OCI-LY3 (cell line): ENCODE results near the gene GON4L.

ENCODE experiments used
- H2AFZ ChIP-seq: fragments of 200-600, 300-600 bp; shearing (Covaris generic); 2 replicates; pipeline ENCODE4 v1.6.0; 2014; ENCODE audit warnings: antibody characterized with exemption, low read depth, low read length
- H3K27ac ChIP-seq: fragments of 200-600, 300-600 bp; sonication (generic); 2 replicates; pipeline ENCODE4 v1.5.1; 2014; ENCODE audit warnings: mild to moderate bottlenecking, low read length, moderate library complexity, mixed read lengths
- H3K27me3 ChIP-seq: fragments of 200-600, 300-600 bp; sonication (generic); 2 replicates; pipeline ENCODE4 v1.6.1; 2014; ENCODE audit warnings: low read depth, low read length, mixed read lengths
- H3K36me3 ChIP-seq: fragments of 200-600, 300-600 bp; sonication (generic); replicated peaks from 2 replicates; pipeline ENCODE3; 2014; ENCODE audit warnings: low read depth, low read length, mixed read lengths
- H3K4me1 ChIP-seq: fragments of 300-600, 200-600 bp; sonication (generic); 2 replicates; pipeline ENCODE4 v1.6.1; 2014; ENCODE audit warnings: low read length, mixed read lengths
- H3K4me2 ChIP-seq: fragments of 200-600, 300-600 bp; sonication (generic); 2 replicates; pipeline ENCODE4 v1.6.1; 2014; ENCODE audit warnings: low read length, mixed read lengths
- H3K4me3 ChIP-seq: fragments of 300-600, 200-600 bp; sonication (generic); 2 replicates; pipeline ENCODE4 v1.5.1; 2014; ENCODE audit warnings: antibody characterized with exemption, mild to moderate bottlenecking, low read length, moderate library complexity
- H3K79me2 ChIP-seq: fragments of 300-600, 200-600 bp; shearing (Covaris generic); 2 replicates; pipeline ENCODE4 v1.6.1; 2014; ENCODE audit warnings: mild to moderate bottlenecking, low read length, mixed read lengths
- H3K9ac ChIP-seq: fragments of 300-600, 200-600 bp; shearing (Covaris generic); 2 replicates; pipeline ENCODE4 v1.6.0; 2014; ENCODE audit warnings: mild to moderate bottlenecking, low read length, moderate library complexity
- H3K9me3 ChIP-seq: fragments of 200-600, 300-600 bp; shearing (Covaris generic); 2 replicates; pipeline ENCODE4 v1.6.1; 2014; ENCODE audit warnings: low read length, mixed read lengths; ENCODE audit not compliant: insufficient read depth
- H4K20me1 ChIP-seq: fragments of 200-600, 300-600 bp; sonication (generic); 2 replicates; pipeline ENCODE4 v1.6.1; 2016; ENCODE audit warnings: low read length, mixed read lengths; ENCODE audit not compliant: insufficient read depth
- CTCF ChIP-seq: fragments of 200-600, 300-600 bp; sonication (generic); IDR thresholded peaks from 2 replicates; pipeline ENCODE4 v1.5.1; 2014; ENCODE audit warnings: antibody characterized with exemption, low read length, low read depth
- EZH2phosphoT487 ChIP-seq: fragments of 200-600 bp; shearing (Covaris generic); IDR thresholded peaks from 2 replicates; pipeline ENCODE4 v1.6.1; 2018; ENCODE audit warnings: antibody characterized with exemption, mixed run types, low read depth

Gene GON4L

GRCh38 chr1:155884982-155885381 is 28.0 kb upstream of the GON4L start:
- no peaks in the 10 kb centered on the region for H3K27me3 ChIP-seq
- H3K79me2 ChIP-seq: no peaks in the 10 kb centered on the region
- TF ChIP-seq EZH2phosphoT487 (no peak), CTCF (no peak)
- H3K4me3 ChIP-seq: no peak overlapping the region
- no peak overlapping the region for H3K9ac ChIP-seq
- H2AFZ ChIP-seq: no peak overlapping the region
- no peaks in the 10 kb centered on the region for H3K9me3 ChIP-seq
- no peaks in the 10 kb centered on the region for H4K20me1 ChIP-seq
- H3K4me2 ChIP-seq: no peak overlapping the region
- no peak overlapping the region for H3K27ac ChIP-seq
- H3K36me3 ChIP-seq: peaks cover 11% of the 10 kb centered on the region
- peaks cover 14% of the 10 kb centered on the region for H3K4me1 ChIP-seq

GRCh38 chr1:155884031-155884960 is 27.3 kb upstream of the GON4L start:
- no peaks in the 10 kb centered on the region for H3K27me3 ChIP-seq
- peaks cover 19% of the 10 kb centered on the region for H3K4me1 ChIP-seq
- no peaks in the 10 kb centered on the region for H4K20me1 ChIP-seq
- H2AFZ ChIP-seq: no peak overlapping the region
- H3K27ac ChIP-seq: no peak overlapping the region
- no peaks in the 10 kb centered on the region for H3K9me3 ChIP-seq
- H3K9ac ChIP-seq: no peak overlapping the region
- TF ChIP-seq CTCF (no peak), EZH2phosphoT487 (no peak)
- no peak overlapping the region for H3K4me2 ChIP-seq
- H3K36me3 ChIP-seq: peaks cover 11% of the 10 kb centered on the region
- no peaks in the 10 kb centered on the region for H3K79me2 ChIP-seq
- no peak overlapping the region for H3K4me3 ChIP-seq

GRCh38 chr1:155882766-155883165 is 25.8 kb upstream of the GON4L start:
- H3K27me3 ChIP-seq: no peaks in the 10 kb centered on the region
- TF ChIP-seq EZH2phosphoT487 (no peak), CTCF (no peak)
- peaks cover 11% of the 10 kb centered on the region for H3K36me3 ChIP-seq
- H3K9ac ChIP-seq: no peak overlapping the region
- H3K27ac ChIP-seq: peak overlapping the region; percentile 7
- no peaks in the 10 kb centered on the region for H3K9me3 ChIP-seq
- no peaks in the 10 kb centered on the region for H4K20me1 ChIP-seq
- H3K79me2 ChIP-seq: no peaks in the 10 kb centered on the region
- H2AFZ ChIP-seq: no peak overlapping the region
- H3K4me1 ChIP-seq: peaks cover 21% of the 10 kb centered on the region
- peak overlapping the region; percentile 12; the same call in 1 of the 2 replicates for H3K4me3 ChIP-seq
- peak overlapping the region; percentile 57 for H3K4me2 ChIP-seq

GRCh38 chr1:155882235-155882634 is 25.2 kb upstream of the GON4L start:
- no peaks in the 10 kb centered on the region for H3K9me3 ChIP-seq
- H3K27me3 ChIP-seq: no peaks in the 10 kb centered on the region
- H3K36me3 ChIP-seq: peaks cover 11% of the 10 kb centered on the region
- H2AFZ ChIP-seq: no peak overlapping the region
- TF ChIP-seq EZH2phosphoT487: no peak
- no peak for TF ChIP-seq CTCF
- H4K20me1 ChIP-seq: no peaks in the 10 kb centered on the region
- H3K4me2 ChIP-seq: peak overlapping the region; percentile 57
- peak overlapping the region; percentile 12; the same call in 1 of the 2 replicates for H3K4me3 ChIP-seq
- H3K27ac ChIP-seq: peak overlapping the region; percentile 7
- H3K9ac ChIP-seq: no peak overlapping the region
- no peaks in the 10 kb centered on the region for H3K79me2 ChIP-seq
- peaks cover 21% of the 10 kb centered on the region for H3K4me1 ChIP-seq
